ENCODE measurements around the gene MS4A1. TPM values are rescaled to one million over a fixed set of nuclear protein-coding genes. Genes with fewer than 3 reads are reported as not detected.

MS4A1 gene
- total and polyA plus RNA-seq, 3 donors from 2014 or later, result 0.43 to 4.0 (median 2.8) TPM

- H3K4me3 ChIP-seq, result no peak overlapping the region
- intact Hi-C loops (cut with DNase I; ENCODE audit: low total_unique reads), result no loop called here
These were observed 21.4 kb downstream of the MS4A1 start for GRCh38 chr11:60477035-60477445.

DNA sequence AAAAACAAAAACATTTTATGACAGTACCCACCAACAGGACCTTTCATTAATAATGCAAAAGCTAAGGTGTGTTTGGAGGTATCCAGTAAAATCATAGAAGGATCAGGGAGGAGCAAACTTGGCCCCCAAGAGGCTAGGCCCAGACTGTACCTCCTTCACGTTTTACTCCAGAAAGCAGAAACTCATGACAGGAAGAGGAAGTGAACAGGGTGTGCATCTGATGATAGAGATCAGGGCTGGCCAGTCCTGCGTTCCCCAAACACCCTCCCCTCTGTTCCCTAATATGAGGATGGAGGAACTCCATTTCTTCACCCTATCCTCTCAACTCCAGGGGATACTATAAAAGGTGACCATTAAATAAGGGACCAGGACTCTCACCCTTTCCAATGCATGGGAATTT, 26.7 kb downstream of the MS4A1 start:
- H3K4me3 ChIP-seq, result no peak overlapping the region
- H3K27ac ChIP-seq, result no peak overlapping the region
- no peaks in the 10 kb centered on the region for H3K4me1 ChIP-seq
- H3K27me3 ChIP-seq, result no peaks in the 10 kb centered on the region
- intact Hi-C loops (cut with DNase I; ENCODE audit: low total_unique reads), result no loop called here
- no peak for DNase-seq
- H3K9me3 ChIP-seq, result no peaks in the 10 kb centered on the region
- WGBS, 2 donors, result 60 to 67% methylated on average over 1 to 2 of the region's 2 CpGs
- TF ChIP-seq CTCF (IDR thresholded peaks at IDR 0.05) (no peak), POLR2A (IDR thresholded peaks at IDR 0.05) (no peak)
- no peaks in the 10 kb centered on the region for H3K36me3 ChIP-seq (ENCODE audit: low read depth, missing control alignments)

More at GRCh38 chr11:60477035-60477445, 21.4 kb downstream of the MS4A1 start:
- H3K27me3 ChIP-seq, result no peaks in the 10 kb centered on the region
- TF ChIP-seq POLR2A (IDR thresholded peaks at IDR 0.05) (no peak), CTCF (IDR thresholded peaks at IDR 0.05) (no peak)
- H3K36me3 ChIP-seq (ENCODE audit: low read depth, missing control alignments), result no peaks in the 10 kb centered on the region
- WGBS, 2 donors, result 48 to 68% methylated on average over 6 of the region's 6 CpGs
- no peak for DNase-seq
- no peaks in the 10 kb centered on the region for H3K9me3 ChIP-seq
- no peak overlapping the region for H3K27ac ChIP-seq
- H3K4me1 ChIP-seq, result no peaks in the 10 kb centered on the region

GRCh38 chr11:60485987-60486386, 30.3 kb downstream of the MS4A1 start:
- Histone ChIP-seq H3K27ac (no peak overlapping the region), H3K4me1 (no peaks in the 10 kb centered on the region), H3K27me3 (no peaks in the 10 kb centered on the region), H3K4me3 (no peak overlapping the region), H3K9me3 (no peaks in the 10 kb centered on the region), H3K36me3 (ENCODE audit: low read depth, missing control alignments) (no peaks in the 10 kb centered on the region)
- TF ChIP-seq CTCF (IDR thresholded peaks at IDR 0.05) (no peak), POLR2A (IDR thresholded peaks at IDR 0.05) (no peak)
- 82 to 87% methylated on average over 5 of the region's 5 CpGs for WGBS, 2 donors
- intact Hi-C loops (cut with DNase I; ENCODE audit: low total_unique reads), result no loop called here
- no peak for DNase-seq

- H3K36me3 ChIP-seq (ENCODE audit: low read depth, missing control alignments), result no peaks in the 10 kb centered on the region
- no peak within 1 kb of the TSS for H3K4me3 ChIP-seq
- intact Hi-C loops (cut with DNase I; ENCODE audit: low total_unique reads), result no loop called here
- no peak within 1 kb of the TSS for H3K27ac ChIP-seq
- no peak for DNase-seq
- TF ChIP-seq POLR2A (IDR thresholded peaks at IDR 0.05) (no peak), CTCF (IDR thresholded peaks at IDR 0.05) (no peak)
- H3K4me1 ChIP-seq, result no peaks in the 10 kb centered on the region
- no peaks in the 10 kb centered on the region for H3K9me3 ChIP-seq
- no peaks in the 10 kb centered on the region for H3K27me3 ChIP-seq
- 70 to 75% methylated on average over 4 of the region's 4 CpGs for WGBS, 2 donors
These were observed 36.9 kb downstream of the MS4A1 start, which contains the start of gene MS4A12 for GRCh38 chr11:60492488-60493009. Gene MS4A12, plus strand, starts transcription at chr11:60492778. Its CDS starts 4,541 bp downstream, at chr11:60497319.

GRCh38 chr11:60493454-60493853, 37.8 kb downstream of the MS4A1 start:
- WGBS, 2 donors, result 90 to 91% methylated on average over 2 of the region's 2 CpGs

More at GRCh38 chr11:60493454-60493853, 37.8 kb downstream of the MS4A1 start:
- no peaks in the 10 kb centered on the region for H3K9me3 ChIP-seq
- no peaks in the 10 kb centered on the region for H3K27me3 ChIP-seq
- H3K4me1 ChIP-seq, result no peaks in the 10 kb centered on the region
- no peak for DNase-seq
- H3K27ac ChIP-seq, result no peak overlapping the region
- no peak for TF ChIP-seq POLR2A (IDR thresholded peaks at IDR 0.05)
- no peak for TF ChIP-seq CTCF (IDR thresholded peaks at IDR 0.05)
- intact Hi-C loops (cut with DNase I; ENCODE audit: low total_unique reads), result no loop called here
- H3K36me3 ChIP-seq (ENCODE audit: low read depth, missing control alignments), result no peaks in the 10 kb centered on the region
- H3K4me3 ChIP-seq, result no peak overlapping the region

Measured in testis (tissue), 3 donors.